PC-3 (cell line): Measurements from ENCODE around the gene TMEM107.
A peak's percentile ranks its signal among the peaks of the same experiment; 100 is the strongest.

ENCODE experiments used
- EZH2 ChIP-seq: fragments of 300-600 bp; sonication (generic); IDR thresholded peaks from one replicate; pipeline ENCODE4 v1.6.1; 2017; ENCODE audit warnings: antibody characterized with exemption, mild to moderate bottlenecking, low read length; ENCODE audit not compliant: unreplicated experiment
- EZH2phosphoT487 ChIP-seq: fragments of 300-600 bp; sonication (generic); IDR thresholded peaks from 2 replicates; pipeline ENCODE4 v1.6.1; 2018; ENCODE audit warnings: mild to moderate bottlenecking, antibody characterized with exemption, low read length, borderline replicate concordance
- TF ChIP-seq, protein P1 (sequence below): fragments of 300-600 bp; sonication (generic); conservative IDR thresholded peaks from 2 replicates; pipeline ENCODE4 v1.5.1; 2017; ENCODE audit warnings: antibody characterized with exemption, low read depth, mild to moderate bottlenecking, low read length

DNA sequence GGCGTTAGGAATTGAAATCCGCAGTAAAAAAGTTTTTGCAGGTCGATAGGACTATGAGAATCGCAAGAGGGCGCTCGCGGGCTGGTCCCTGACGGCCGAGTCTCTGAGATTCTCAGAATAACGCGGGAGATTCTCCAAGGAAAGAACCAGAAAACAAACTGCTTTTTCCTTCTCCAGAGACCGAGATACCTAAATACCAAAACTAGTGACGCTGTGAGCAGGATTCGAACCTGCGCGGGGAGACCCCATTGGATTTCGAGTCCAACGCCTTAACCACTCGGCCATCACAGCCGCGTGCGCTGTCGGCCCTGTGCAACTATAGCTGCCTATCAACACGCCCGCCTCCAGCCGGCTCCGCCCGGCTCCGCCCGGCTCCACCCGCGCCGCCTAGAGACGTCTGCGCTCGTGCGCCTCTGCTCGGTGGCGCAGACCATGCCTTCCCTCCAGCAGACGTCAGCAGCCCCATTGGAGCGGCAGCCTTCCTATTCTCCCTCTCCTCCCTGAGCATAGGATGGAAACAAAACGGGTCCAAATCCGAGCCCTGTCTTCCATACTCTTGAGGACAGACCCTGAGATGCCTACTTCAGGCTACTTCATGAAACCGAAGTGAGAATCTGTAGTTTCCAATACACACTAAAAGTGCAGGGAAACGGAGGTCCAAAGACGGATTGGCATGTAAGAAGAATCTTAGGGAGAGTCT, 37.4 kb downstream of the TMEM107 start:
- TF ChIP-seq, protein P1, sequence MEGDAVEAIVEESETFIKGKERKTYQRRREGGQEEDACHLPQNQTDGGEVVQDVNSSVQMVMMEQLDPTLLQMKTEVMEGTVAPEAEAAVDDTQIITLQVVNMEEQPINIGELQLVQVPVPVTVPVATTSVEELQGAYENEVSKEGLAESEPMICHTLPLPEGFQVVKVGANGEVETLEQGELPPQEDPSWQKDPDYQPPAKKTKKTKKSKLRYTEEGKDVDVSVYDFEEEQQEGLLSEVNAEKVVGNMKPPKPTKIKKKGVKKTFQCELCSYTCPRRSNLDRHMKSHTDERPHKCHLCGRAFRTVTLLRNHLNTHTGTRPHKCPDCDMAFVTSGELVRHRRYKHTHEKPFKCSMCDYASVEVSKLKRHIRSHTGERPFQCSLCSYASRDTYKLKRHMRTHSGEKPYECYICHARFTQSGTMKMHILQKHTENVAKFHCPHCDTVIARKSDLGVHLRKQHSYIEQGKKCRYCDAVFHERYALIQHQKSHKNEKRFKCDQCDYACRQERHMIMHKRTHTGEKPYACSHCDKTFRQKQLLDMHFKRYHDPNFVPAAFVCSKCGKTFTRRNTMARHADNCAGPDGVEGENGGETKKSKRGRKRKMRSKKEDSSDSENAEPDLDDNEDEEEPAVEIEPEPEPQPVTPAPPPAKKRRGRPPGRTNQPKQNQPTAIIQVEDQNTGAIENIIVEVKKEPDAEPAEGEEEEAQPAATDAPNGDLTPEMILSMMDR, result peak; percentile 76
- no peak for TF ChIP-seq EZH2
- no peak for TF ChIP-seq EZH2phosphoT487
